GM21737 (cell line): ENCODE data around the gene FBXO48.

Experiments used
- ATAC-seq: cut with Tn5 transposase; IDR thresholded peaks from one replicate; pipeline ENCODE4 v1.9.1; 2021; ENCODE audit warnings: mild to moderate bottlenecking, moderate library complexity; ENCODE audit not compliant: unreplicated experiment

FBXO48 gene

DNA sequence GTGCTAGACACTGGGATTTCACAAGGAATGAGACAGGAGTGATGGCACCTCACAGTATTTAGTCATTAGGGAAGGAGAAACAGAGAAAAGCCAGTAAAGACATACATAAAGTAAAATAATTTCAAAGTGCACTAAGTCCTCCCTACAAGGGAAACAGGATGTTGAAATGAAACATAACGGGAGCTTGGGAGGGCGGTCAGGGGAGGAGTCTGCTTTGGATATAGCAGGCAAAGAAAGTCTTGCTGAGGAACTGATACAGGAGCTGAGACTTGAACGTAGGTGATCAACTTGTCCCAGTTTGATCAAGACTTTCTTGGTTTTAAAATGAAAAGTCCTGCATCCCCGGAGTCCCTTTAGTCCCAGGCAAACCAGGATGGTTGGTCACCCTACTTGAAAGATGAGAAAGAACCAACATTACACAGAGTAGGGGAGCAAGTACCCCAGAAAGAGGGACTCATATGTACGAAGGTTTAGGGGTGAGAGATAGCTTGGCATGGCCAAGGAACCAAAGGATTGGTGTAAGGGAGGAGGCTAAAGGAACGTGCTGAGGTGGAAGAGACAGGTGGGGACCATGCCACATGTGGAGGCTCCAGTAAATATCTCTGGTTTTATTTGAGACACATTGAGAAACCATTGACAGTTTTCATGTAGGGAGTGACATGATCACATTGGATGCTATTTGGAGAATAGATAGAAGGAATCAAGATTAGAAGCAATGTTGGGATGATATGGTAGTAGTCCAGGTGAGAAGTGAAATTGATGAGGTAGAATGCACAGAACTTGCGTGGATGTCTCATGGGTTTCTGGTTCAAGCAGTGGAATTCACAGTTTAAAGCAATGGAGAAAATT is 28.4 kb downstream of the FBXO48 start:
- no peak for ATAC-seq

DNA sequence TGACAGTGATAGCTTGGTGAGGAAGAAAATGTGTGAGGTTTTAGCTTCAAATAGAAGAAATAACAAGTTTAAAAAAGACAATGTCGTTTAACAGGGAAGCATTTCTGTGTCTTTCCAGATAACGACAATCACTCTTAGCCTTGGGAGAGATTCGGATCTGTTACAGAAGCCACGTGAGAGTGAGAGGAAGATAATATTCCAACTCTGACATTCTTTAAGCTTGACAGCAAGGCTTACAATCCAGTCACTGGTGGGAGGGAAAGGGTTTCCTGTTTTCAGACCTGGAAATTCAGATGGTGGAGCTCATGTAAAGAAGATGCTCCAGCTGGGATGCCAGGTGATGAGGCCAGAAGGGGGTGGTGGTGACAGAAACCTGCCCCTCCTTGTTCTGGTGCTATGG is 30.8 kb downstream of the FBXO48 start:
- ATAC-seq: no peak

DNA sequence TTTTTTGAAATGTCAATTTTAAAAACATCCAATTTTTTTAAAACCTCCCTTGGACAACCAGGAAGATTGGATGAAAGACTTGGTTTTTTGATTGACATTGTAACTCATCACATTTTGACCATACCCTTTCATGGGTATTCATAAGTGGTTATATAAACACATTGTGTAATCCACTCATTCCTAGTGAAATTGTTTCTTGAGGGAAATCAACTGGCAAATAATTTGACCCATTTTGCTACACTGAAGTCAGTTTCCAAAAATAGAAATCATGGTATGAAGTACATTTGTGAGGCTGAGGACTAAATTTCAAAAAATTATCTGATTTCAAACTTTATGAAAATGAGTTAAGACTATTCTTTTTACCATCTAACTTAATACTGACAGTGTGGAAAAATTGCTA is 31.5 kb downstream of the FBXO48 start:
- no peak for ATAC-seq

DNA sequence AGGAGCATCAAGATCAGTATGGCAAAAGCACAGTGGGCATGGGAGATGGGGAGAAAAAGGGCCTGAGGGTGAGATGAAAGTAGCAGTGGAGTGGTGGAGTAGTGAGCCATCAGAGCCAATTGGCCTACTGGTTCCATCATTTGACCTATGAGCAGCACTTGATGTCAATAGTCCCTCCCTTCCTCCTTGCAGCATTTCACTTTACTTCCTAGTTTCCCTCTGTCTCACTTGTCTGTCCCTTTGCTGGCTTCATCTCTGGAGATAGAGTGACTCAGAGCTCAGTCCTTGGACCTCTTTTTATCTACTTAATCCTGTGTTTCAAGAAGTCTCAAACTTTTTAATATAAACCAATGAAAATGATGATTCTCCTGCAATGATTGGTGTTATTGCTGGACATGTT is 32.1 kb downstream of the FBXO48 start:
- no peak for ATAC-seq

DNA sequence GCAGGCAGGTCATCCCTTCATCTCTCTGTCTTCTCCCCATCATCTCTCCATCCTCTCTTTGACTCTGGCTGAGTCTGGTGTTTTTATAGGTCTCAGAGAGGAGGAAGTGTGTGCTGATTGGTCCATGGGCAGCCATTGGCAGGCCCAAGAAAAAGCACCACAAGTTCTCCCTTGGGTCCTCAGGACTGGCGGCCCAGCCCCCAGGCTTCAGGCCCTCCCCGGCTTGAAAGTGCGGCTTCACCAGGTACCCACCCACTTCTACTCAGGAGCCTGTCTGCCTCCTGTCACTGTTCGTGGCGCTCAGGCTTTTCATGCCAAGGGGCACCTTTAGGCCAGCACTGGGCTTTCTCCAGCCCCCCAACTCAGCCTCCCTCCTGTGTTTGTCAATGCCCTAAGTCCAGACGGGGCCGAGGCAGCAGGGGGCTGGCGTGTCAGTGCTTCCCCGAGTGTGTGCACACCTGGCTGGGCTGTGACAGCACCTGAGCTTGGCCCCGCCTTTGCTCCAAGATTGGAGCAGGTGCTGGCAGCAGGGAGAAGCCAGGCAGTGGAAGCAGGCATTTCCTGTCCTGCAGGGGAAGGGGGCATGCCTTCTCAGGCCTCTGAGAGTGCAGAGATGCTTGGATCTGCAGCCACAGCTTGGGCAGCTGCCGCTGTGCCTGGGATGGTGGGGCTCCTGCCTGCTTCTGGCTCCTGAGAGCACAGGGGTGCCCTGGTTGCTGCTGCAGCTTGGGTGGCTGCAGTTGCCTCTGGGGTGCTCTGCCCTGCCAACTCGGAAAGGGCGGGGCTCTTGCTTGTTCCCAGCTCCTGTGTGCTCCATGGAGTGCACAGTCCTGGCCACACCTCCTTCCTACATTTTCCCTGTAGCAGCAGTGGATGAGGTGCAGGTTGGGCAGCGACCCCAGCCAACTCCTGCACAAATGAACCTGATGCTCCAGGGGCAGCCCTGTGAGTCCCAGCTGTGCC is 34.1 kb downstream of the FBXO48 start:
- ATAC-seq: no peak

DNA sequence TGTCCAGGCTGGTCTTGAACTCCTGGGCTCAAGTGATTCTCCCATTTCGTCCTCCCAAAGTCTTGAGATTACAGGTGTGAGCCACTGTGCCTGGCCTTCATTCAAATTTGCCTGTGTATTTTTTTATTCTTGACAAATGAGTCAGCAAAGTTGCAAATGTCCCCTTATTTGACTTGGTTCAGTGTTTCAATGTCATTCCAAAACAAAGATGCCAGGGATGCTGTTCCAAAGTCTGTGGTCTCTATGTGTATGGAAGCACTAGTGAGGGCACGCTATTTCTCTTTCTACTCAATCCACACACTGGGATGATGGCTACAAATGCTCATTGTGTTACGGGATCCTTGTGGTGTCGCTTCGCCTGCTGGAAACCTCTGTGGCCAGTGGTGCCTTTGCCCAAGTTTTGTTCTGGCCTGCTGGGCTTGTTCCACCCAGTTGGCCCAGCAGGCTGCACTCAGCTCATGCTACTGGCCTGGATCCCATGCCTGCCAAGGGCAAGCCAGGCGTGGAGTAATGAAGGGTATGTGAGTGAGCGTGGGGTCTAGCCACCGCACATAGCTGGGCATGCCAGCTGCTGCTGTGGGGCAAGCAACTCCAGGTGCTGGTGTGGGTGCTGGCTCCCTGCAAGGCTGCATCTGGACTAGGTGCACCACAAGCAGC is 35.6 kb downstream of the FBXO48 start:
- no peak for ATAC-seq

DNA sequence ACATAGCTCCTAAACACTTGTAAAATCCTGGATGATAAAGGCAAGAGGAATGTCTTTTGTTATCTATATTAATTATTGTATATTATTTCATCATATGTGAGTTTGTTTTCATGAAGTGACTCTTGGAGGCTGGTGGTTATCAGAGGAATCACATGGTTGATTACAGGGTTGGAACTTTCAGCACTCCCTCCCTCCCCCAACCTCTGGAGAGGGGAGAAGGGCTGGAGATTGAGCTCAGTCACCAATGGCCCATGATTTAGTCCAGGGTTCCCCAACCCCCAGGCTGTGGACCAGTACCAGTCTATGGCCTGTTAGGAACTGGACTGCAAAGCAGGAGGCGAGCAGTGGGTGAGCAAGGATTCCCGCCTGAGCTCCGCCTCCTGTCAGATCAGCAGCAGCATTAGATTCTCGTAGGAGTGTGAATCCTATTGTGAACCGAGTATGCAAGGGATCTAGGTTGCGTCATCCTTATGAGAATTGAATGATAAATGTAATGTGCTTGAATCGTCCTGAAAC is 37.7 kb downstream of the FBXO48 start:
- no peak for ATAC-seq

DNA sequence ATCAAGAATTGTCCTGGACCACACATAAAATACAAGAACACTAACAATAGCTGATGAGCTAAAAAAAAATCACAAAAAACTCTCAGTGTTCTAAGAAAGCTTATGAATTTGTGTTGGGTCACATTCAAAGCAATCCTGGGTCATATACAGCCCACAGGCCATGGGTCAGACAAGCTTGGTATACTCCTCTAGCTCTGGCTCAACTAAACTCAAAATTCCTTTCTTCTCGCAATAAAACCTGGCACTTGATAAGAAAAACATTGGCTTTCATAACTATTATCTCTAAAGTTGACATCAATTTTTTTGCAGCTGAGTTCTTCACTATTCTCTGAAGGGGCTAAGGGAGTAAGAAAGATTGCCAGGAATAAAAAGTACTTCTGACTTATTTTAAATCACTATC is 38.3 kb downstream of the FBXO48 start:
- ATAC-seq: no peak

DNA sequence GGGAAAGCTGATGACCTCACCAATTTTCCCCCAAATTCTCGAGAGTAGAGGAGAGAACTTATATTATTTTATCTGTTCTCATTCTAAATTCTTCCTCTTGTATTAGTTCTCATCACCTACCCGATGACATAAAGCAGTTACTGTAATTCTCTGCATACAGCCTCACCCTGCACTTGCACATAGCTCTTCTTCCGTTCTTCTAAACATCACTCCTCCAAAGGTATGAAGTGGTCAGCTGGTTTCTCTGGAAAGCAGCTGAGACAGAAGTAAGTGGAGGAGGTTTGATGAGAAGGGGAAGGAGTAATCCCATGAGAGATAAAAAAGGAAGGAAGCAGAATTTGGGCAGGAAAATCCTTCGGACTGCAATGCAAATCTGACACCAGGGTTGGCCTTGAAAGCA is 39.0 kb downstream of the FBXO48 start:
- no peak for ATAC-seq

DNA sequence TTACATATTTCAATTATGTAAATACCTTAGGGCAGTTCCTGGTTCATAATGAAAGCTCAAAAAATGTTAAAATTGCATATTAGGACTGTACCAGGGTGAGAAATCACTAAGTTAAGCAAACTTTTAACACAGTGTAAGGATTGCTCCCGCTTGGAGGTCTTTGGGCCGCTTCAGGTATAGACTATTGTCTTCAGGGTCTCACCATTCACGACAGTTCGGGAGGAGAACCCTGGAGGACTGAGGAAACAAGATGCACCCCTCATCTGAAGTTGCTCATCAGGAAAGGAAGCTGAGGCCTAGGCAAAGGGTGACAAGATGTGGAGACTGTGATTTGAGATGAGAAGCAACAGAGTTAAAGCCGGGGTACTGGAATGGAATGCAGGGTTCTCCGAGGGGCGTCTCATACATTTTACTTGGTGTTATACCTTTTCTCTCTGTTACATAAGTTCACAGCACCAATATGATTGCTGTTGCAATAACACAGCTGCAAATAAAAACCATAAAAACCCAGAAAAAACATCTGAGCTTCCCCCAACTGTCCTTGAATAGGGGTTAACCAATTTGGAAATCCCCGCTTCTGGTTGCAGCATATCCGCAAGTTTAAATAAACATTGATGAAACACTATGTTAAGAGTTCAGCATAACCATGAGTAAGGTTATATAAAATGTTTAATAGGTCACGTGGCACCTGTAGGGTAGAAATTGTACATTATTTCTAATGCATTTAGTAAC is 40.1 kb downstream of the FBXO48 start:
- ATAC-seq: no peak

DNA sequence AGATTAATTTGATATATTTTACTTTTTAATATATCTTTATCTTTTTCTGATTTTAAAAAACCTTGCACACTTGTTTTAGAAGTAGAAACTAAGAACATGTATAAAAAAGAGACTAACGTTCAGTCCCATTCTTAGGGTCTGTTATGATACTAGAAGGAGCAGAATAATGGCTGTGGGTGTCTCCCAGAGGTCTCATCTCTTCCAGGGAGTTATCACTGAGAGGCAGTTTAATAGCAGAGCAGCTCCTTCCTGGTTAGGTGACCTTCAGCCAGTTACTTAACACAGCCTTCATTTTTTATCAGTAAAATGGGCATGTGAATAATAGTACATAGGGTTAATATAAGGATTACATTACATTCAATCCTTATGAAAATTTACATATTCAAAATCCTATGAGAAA is 40.6 kb downstream of the FBXO48 start:
- ATAC-seq: no peak

DNA sequence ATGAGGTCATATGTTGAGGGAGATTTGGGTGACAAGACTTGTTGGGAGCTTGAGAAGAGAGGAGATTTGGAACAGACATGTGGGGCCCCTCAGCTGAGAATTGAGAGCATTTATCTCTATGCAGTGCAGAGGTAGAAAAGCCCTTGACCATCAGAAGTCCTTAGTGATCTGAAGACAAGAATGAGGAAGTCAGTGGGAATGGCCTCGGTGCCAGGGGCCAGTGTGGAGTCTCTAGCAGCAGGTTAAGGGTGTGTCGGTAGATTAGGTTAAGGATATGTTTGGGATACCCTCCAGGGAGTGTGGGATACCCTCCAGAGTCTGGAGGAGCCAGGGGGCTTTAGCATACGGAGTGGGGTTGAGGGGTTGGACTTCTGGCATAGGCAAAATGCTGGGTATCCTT is 41.6 kb downstream of the FBXO48 start:
- no peak for ATAC-seq

DNA sequence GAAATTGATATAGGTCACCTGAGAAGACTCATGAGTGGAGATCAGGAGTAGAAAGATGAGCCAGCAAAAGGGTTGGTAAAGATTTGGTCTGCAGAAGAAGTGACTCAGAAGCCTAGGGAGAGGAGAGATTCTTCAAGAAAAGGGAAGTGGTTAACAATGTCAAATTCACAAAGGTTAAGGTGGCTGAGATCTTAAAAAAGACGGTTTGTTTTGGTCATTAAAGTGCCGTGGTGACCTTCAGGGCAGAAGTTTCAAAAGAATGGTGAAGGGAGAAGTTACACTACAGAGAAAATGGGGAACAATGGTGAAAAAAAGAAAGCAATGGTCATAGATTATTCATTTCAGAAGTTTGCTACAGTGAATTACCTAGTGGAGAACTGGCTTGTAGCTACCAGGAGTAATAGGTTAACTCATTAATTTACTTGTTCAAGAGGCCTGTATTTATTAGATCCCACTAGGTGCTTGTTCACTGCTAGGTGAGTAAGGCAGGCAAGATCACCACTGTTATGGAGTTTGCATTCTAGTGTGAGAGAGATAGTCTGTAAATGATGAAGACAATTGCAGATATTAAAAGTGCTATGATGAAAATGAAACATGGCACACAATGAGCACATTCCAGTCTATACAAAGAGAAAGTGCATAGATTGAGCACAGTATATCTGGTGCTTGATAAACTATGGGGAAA is 43.0 kb downstream of the FBXO48 start:
- ATAC-seq: peak; percentile 76

DNA sequence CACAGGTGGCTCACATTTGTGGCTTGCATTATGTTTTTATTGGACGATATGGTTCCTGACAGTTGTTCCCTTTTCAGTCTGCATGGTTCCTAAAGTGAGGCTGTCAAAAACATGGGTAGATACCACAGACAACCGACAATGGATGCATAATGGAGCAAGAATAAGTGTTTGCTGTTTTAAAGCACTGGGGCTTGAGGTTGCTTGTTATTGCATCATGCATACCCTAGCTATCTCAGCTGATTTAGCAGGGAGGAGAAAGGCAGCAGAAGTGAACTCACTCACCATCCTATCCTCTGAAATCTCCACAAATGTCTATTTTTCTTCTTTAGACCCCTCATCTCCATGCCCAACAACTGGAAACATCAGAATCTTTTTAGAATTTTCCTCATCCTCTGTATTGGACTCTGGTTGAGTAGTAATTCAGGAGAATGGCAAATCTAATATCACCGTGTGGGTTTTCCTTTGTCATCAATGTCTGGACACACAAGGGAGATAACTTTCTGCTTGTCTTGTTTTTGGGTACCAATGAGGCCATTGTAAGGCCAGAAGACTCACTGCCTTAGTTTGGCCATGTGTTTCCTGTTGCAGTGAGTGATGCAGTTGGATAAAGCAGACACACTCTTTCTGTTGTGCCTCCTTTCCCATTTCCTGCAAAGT is 46.7 kb downstream of the FBXO48 start:
- ATAC-seq: no peak

DNA sequence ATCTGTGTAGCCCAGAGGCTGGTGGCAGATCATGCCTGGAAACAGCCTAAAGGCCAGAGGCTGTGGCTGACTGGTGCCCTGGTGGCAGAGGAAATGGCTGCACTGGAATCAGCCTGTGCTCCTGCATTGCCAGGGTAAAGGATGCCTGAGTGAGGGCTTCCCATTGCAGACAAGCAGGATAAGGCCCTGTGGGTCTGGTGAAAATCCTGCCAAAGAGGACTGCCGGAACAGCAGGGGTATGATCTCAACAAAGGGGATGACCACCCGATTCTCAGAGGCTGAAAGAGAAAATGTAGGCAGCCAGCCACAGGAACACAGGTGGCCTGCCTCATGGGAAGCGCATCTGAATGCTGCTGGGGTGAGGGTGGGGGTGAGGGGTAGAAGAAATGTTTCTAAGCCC is 48.2 kb downstream of the FBXO48 start:
- ATAC-seq: no peak

DNA sequence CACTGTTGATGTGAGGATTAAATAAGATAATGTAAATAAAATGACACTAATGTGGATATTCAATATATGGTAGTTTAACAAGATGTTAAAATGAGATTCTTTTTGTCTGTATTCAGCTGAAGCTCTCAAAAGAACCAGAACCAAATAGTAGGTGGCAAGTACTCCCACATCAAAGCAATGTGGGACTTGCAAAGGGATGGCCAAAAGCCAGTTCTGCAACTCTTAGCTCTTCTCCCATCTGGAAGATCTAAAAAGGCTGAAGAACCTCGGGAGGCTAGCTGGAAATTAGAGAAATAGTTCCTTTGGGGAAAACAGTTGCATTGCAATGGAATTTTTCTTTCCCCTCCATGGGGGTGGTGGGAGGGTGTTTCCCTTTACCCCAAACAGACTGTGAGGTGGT is 48.7 kb downstream of the FBXO48 start:
- no peak for ATAC-seq

DNA sequence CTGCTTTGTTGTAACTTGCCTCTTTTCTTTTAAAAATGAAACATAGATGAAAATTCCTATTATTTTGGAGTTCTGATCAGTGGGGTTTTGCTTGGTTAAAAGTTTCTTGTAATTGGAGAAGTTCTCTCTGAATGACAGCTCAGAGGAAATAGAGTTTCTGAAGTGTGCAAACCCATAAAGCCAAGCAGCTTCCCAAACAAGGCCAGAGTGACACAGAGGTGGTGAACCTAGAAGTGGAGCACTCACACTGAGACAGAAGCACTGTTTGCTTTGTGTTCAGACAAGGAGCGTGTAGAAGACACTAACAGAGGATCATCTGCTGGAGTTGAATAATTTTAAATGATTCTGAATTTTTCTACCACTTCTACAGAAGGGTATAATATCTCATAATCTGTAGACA is 49.2 kb downstream of the FBXO48 start:
- ATAC-seq: no peak

DNA sequence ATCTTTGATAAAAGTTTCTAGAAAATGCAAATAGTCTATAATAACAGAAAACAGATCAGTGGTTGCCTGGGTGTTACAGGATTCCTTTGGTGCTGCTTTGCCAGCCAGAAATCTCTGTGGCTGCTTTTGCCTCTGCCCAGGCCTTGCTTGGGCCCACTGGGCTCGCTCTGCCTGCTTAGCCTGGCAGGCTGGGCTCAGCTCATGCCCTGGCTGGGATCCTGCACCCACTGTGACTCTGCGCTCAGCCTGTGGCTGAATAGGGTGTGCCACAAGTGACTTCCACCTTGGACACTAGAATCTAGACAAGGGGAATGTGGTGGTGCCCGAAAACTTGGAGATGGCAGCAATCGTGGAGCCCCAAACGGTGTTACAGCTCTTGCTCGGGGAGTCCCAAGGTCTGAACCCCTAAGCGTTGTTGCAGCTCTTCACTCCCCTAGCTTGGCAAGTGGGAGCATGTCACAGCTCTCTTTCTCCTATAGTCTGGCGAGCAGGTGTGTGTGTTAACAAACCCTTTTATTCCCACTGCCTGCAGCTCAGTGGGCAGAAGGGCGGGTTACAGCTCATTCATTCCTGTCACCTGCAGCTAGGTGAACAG is 50.9 kb downstream of the FBXO48 start:
- ATAC-seq: no peak

DNA sequence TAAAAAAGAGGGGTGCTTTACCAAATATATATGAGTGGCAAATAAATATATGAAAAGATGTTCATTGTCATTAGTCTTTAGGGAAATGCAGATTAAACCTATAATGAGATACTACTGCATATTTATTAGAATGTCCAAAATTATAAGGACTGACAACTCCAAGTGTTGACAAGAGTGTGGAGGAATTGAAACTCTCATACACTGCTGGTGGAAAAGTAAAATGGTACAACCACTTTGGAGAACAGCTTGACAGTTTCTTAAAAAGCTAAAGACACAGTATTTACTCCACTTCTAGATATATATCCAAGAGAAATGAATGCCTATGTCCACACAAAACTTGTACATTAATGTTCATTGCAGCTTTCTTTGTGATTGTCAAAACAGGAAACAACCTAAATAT is 51.6 kb downstream of the FBXO48 start:
- ATAC-seq: no peak
